ENCODE measurements around the gene RETREG2.
A peak's percentile ranks its signal among the peaks of the same experiment; 100 is the strongest.

RETREG2 gene

GRCh38 chr2:219168526-219168925 lies 9.5 kb upstream of the RETREG2 start:
- H3K4me3 ChIP-seq (ENCODE audit: low read depth, low read length): no peak overlapping the region
- TF ChIP-seq CTCF (IDR thresholded peaks at IDR 0.05; ENCODE audit: insufficient read depth, low read depth, low read length, missing control alignments): no peak
- DNase-seq (ENCODE audit: low read depth): no peak

DNA sequence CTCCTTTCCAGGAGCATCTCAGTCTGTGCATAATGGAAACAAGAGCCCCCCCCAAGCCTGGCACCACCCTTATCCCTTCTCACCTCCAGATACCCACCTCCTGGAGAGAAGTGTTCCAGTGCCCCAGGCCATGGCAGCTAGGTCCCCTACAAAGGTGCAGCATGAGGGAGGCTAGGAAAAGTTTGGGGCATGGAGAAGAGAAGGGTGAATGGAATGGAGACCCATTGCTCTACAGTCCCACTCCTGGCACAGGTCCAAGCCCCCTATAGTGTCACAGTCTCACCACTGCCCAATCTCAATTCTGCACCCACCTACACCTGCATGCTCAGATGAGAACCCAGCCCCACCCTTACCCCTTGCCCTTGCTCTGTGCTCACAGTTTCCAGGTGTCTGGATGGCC lies 9.1 kb upstream of the RETREG2 start:
- no peak overlapping the region for H3K4me3 ChIP-seq (ENCODE audit: low read depth, low read length)
- no peak for DNase-seq (ENCODE audit: low read depth)
- no peak for TF ChIP-seq CTCF (IDR thresholded peaks at IDR 0.05; ENCODE audit: insufficient read depth, low read depth, low read length, missing control alignments)

DNA sequence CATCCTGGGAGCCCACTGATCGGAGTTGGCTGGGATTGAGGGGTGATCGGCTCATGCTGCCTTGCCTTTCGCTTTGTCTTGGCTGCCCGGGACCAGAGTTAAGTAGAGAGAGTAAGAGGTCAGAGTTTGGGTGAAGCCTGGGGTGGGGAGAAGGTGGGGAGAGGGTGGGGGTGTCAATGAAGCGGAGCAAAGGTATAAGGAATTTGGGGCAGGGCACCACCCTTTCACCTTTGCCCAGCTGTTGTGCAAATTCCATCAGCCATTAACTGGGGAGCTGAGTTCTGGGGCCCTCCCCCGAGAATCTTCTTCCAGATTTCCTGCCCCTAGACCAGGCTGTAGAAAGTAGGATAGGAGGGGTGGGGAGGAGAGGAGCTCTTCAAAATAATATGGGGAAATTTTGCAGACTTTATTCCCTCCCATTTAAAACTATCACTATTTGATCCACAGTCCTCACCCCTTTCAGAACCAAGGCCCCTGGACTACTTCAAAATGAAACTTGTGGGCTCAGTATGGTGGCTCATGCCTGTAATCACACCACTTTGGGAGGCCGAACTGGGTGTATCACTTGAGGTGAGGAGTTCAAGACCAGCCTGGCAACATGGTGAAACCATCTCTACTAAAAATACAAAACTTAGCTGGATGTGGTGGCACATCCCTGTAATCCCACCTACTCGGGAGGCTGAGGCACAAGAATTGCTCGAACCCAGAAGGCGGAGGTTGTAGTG lies 8.0 kb upstream of the RETREG2 start, which contains the start of gene SLC23A3:
TSS of gene SLC23A3 (minus strand) at position 100 of the 725 bp plus-strand sequence. CDS start at position 55, 45 bp downstream.
- no peak for DNase-seq (ENCODE audit: low read depth)
- no peak for TF ChIP-seq CTCF (IDR thresholded peaks at IDR 0.05; ENCODE audit: insufficient read depth, low read depth, low read length, missing control alignments)
- H3K4me3 ChIP-seq (ENCODE audit: low read depth, low read length): no peak within 1 kb of the TSS

DNA sequence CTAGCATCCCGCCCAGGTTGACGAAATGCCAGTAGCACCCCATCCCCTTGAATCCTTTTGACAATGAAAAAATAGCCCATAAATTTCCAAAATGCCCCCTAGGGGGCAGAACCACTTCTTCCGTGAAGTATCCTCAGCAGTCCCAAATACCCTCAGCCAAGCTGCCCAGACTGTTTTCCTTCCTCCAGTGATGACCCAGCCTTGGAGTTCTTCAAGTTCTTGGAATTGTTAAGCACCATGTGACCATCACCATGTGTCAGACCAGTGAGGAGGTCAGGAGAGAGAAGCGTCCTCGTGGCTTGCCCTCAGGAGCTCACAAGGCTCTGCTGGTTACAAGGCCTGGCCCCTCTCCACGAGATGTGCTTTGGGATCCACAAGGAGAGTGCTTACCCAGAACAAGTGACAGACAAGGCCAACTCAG lies 6.8 kb upstream of the RETREG2 start:
- TF ChIP-seq CTCF (IDR thresholded peaks at IDR 0.05; ENCODE audit: insufficient read depth, low read depth, low read length, missing control alignments): peak; percentile 67
- DNase-seq (ENCODE audit: low read depth): peak; percentile 48
- H3K4me3 ChIP-seq (ENCODE audit: low read depth, low read length): no peak overlapping the region

DNA sequence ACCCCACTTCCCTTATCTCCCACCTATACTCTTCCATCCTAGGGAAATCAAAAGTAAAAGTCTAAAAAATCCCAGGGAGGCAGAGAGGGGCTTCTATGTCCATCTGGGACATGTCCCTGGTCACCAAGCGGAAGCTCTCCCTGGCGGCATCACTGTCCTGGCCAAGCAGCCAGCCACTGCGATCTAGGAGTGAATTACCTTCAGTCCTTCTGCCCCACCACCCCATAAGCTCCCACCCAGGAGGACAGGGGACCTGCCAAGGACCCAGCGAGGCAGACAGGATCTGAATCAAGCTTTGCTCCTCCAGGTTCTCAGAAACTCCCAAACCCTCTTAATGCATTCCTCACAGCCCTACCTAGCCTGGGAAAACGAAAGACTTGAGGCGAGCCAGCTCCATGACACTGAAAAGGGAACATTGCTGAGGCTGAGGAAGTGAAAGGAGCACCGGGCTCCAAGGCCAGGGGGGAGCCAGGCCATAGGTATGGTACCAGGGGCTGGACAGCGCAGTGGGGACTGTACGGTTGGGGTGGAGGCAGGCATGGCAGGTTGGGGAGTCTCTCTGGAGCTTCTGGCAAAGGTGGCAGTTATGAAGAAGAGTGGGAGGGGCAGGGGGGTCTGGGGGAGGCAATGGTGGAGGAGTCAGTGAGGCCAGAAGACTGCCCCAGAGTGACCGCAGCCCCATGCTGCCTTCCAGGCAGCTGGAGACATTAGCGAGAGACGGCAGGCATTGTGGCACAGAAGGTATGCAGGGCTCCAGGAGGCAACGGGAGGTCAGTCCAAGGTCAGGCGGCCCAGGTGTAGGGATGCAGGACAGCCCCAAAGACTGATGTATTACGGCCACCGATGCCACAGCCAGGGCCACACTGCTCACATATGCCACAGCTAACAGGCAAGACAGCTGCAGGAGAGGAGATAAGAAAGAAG lies 5.6 kb upstream of the RETREG2 start:
- no peak for DNase-seq (ENCODE audit: low read depth)
- no peak overlapping the region for H3K4me3 ChIP-seq (ENCODE audit: low read depth, low read length)
- no peak for TF ChIP-seq CTCF (IDR thresholded peaks at IDR 0.05; ENCODE audit: insufficient read depth, low read depth, low read length, missing control alignments)

- no peak for TF ChIP-seq CTCF (IDR thresholded peaks at IDR 0.05; ENCODE audit: insufficient read depth, low read depth, low read length, missing control alignments)
- no peak for DNase-seq (ENCODE audit: low read depth)
- H3K4me3 ChIP-seq (ENCODE audit: low read depth, low read length): no peak overlapping the region
Measured at GRCh38 chr2:219173176-219173575, 4.9 kb upstream of the RETREG2 start.
